ENCODE measurements around the gene CD300C. TPM values are rescaled to one million over a fixed set of nuclear protein-coding genes. Genes with fewer than 3 reads are reported as not detected.

CD300C gene
- total RNA-seq, 1 experiment from 2014 or later = not detected

- POLR2A ChIA-PET = interaction anchor here (0.6 kb wide), 1 partner anchor 74 kb away, joined by 3 read pairs; no protein-coding TSS in a partner anchor
- in situ Hi-C loops (cut with HindIII; ENCODE audit: low pct_unique_long_range_greater_than_20kb, low sequenced_read_pairs) = no loop called here
- Histone ChIP-seq H3K4me1 (ENCODE audit: control insufficient read depth, insufficient read depth, low read length) (no peaks in the 10 kb centered on the region), H3K9me3 (ENCODE audit: control insufficient read depth, insufficient read depth, low read depth, low read length) (peaks cover 6% of the 10 kb centered on the region; the same call in 1 of the 2 replicates), H3K36me3 (ENCODE audit: control insufficient read depth, insufficient read depth, low read length) (no peaks in the 10 kb centered on the region), H3K4me3 (ENCODE audit: low read depth in 2 of 2, low read length in 2 of 2) (no peak overlapping the region), H3K27me3 (ENCODE audit: control insufficient read depth, insufficient read depth, low read length) (peaks cover 11% of the 10 kb centered on the region), H3K27ac (ENCODE audit: low read length) (no peak overlapping the region)
- CTCF ChIA-PET = interaction anchor here (0.7 kb wide), 1 partner anchor 138 kb away, joined by 3 read pairs; no protein-coding TSS in a partner anchor
- intact Hi-C loops (cut with micrococcal nuclease; ENCODE audit: unreplicated experiment) = no loop called here
- no TSS peak for BruUV-seq (replicated peaks)
- no peak for TF ChIP-seq CTCF (IDR thresholded peaks at IDR 0.05)
- no peak for TF ChIP-seq TCF7L2 (IDR thresholded peaks at IDR 0.05; ENCODE audit: low read depth, low read length)
- ATAC-seq (no peak), DNase-seq (ENCODE audit: low read depth, low spot score) (no peak)
These were observed 33.3 kb downstream of the CD300C start for GRCh38 chr17:74512624-74513091.

GRCh38 chr17:74512036-74512435, 33.9 kb downstream of the CD300C start:
- DNase-seq (ENCODE audit: low read depth, low spot score) = no peak
- intact Hi-C loops (cut with micrococcal nuclease; ENCODE audit: unreplicated experiment) = no loop called here
- Histone ChIP-seq H3K27me3 (ENCODE audit: control insufficient read depth, insufficient read depth, low read length) (peaks cover 11% of the 10 kb centered on the region), H3K4me1 (ENCODE audit: control insufficient read depth, insufficient read depth, low read length) (no peaks in the 10 kb centered on the region), H3K36me3 (ENCODE audit: control insufficient read depth, insufficient read depth, low read length) (no peaks in the 10 kb centered on the region), H3K27ac (ENCODE audit: low read length) (no peak overlapping the region), H3K9me3 (ENCODE audit: control insufficient read depth, insufficient read depth, low read depth, low read length) (peaks cover 6% of the 10 kb centered on the region; the same call in 1 of the 2 replicates), H3K4me3 (ENCODE audit: low read depth in 2 of 2, low read length in 2 of 2) (no peak overlapping the region)
- TF ChIP-seq TCF7L2 (IDR thresholded peaks at IDR 0.05; ENCODE audit: low read depth, low read length) (no peak), CTCF (IDR thresholded peaks at IDR 0.05) (no peak)
- ChIA-PET POLR2A (interaction anchor here (0.6 kb wide), 1 partner anchor 75 kb away, joined by 3 read pairs; no protein-coding TSS in a partner anchor), CTCF (interaction anchor here (0.7 kb wide), 1 partner anchor 137 kb away, joined by 3 read pairs; no protein-coding TSS in a partner anchor)
- BruUV-seq (replicated peaks) = no TSS peak
- in situ Hi-C loops (cut with HindIII; ENCODE audit: low pct_unique_long_range_greater_than_20kb, low sequenced_read_pairs) = no loop called here
- ATAC-seq = no peak

- no peak for ATAC-seq
- POLR2A ChIA-PET = no interaction called here
- BruUV-seq (replicated peaks) = no TSS peak
These were observed 37.8 kb downstream of the CD300C start for GRCh38 chr17:74508156-74508555.

More at GRCh38 chr17:74508156-74508555, 37.8 kb downstream of the CD300C start:
- no peak for DNase-seq (ENCODE audit: low read depth, low spot score)
- H3K4me1 ChIP-seq (ENCODE audit: control insufficient read depth, insufficient read depth, low read length) = no peaks in the 10 kb centered on the region
- TF ChIP-seq SIN3A (IDR thresholded peaks at IDR 0.05; ENCODE audit: borderline replicate concordance, insufficient read depth, low read depth, low read length) (no peak), TCF7L2 (IDR thresholded peaks at IDR 0.05; ENCODE audit: low read depth, low read length) (no peak), REST (IDR thresholded peaks at IDR 0.05; ENCODE audit: insufficient read depth in 1 of 2, low read depth in 2 of 2, low read length in 1 of 2) (no peak), CTCF (IDR thresholded peaks at IDR 0.05) (no peak), POLR2AphosphoS5 (IDR thresholded peaks at IDR 0.05; ENCODE audit: low read depth, low read length) (no peak)
- intact Hi-C loops (cut with micrococcal nuclease; ENCODE audit: unreplicated experiment) (no loop called here), in situ Hi-C loops (cut with HindIII; ENCODE audit: low pct_unique_long_range_greater_than_20kb, low sequenced_read_pairs) (no loop called here)
- CTCF ChIA-PET = no interaction called here
- H3K4me3 ChIP-seq (ENCODE audit: low read depth in 2 of 2, low read length in 2 of 2) = no peak overlapping the region
- H3K27ac ChIP-seq (ENCODE audit: low read length) = no peak overlapping the region
- no peaks in the 10 kb centered on the region for H3K9me3 ChIP-seq (ENCODE audit: control insufficient read depth, insufficient read depth, low read depth, low read length)
- H3K27me3 ChIP-seq (ENCODE audit: control insufficient read depth, insufficient read depth, low read length) = peaks cover 13% of the 10 kb centered on the region
- no peaks in the 10 kb centered on the region for H3K36me3 ChIP-seq (ENCODE audit: control insufficient read depth, insufficient read depth, low read length)
